H1 (cell line): ENCODE data around the gene INAFM2. TPM values are rescaled to one million over a fixed set of nuclear protein-coding genes. Genes with fewer than 3 reads are reported as not detected.

Experiments
- CTCF ChIP-seq, 3 experiments: IDR thresholded peaks; 1 replicate in 2 of 3; 2 replicates in 1 of 3; pipeline versions ENCODE4 v1.5.1 to v1.6.1; 2011; ENCODE audit warnings: low read length in 3 of 3, mild to moderate bottlenecking in 3 of 3, inconsistent platforms in 2 of 3, low read depth in 1 of 3, moderate library complexity in 1 of 3; ENCODE audit not compliant: insufficient read depth in 1 of 3; ENCODE audit errors: control extremely low read depth in 1 of 3
- KDM1A ChIP-seq: fragments of 200-600, 300-600 bp; sonication (generic); IDR thresholded peaks from 2 replicates; pipeline ENCODE4 v1.7.1; 2016; ENCODE audit warnings: mild to moderate bottlenecking, low read length, borderline replicate concordance
- PHF8 ChIP-seq: fragments of 200-600 bp; sonication (generic); conservative IDR thresholded peaks from 2 replicates; pipeline ENCODE4 v1.7.1; 2012; ENCODE audit warnings: low read depth, mild to moderate bottlenecking, inconsistent platforms, low read length, moderate library complexity
- SRF ChIP-seq: IDR thresholded peaks from 2 replicates; pipeline ENCODE4 v1.6.1; 2011; ENCODE audit warnings: mild to moderate bottlenecking, low read depth, low read length, moderate library complexity
- polyA plus RNA-seq, 7 experiments: library from polyadenylated mRNA; depleted of rRNA in 3 of 7; stranded (reverse) in 5 of 7; unstranded in 2 of 7; fragments of >200 nt in 5 of 7; fragments of 200-250 nt in 2 of 7; gene quantifications; 1 replicate in 5 of 7; 2 replicates in 1 of 7; 4 replicates in 1 of 7; pipeline versions ENCODE4 v1.2.1 to v1.2.3, GENCODE V29; 2011 to 2013; ENCODE audit warnings: missing spikeins in 2 of 7, mixed read lengths in 2 of 7
- total RNA-seq: library from RNA; stranded (reverse); fragmentation: NEBNext Ultra II Directional; extraction: Animal tissue kit (Norgen Biotek cat#: 25700); gene quantifications from 2 replicates; pipeline ENCODE4 v1.2.1, GENCODE V29; 2021

The INAFM2 gene
- total and polyA plus RNA-seq, 2 of the 8 experiments (the other 6 are each of a cell fraction or from before 2014, with no cell fraction given), result 15.3 to 35.1 TPM

- TF ChIP-seq CTCF (IDR thresholded peaks at IDR 0.05; ENCODE audit: control extremely low read depth in 1 of 3, insufficient read depth in 1 of 3, low read depth in 1 of 3, low read length in 3 of 3), result no peak
- TF ChIP-seq PHF8, result no peak
- no peak for TF ChIP-seq SRF
- no peak for TF ChIP-seq KDM1A
Observed at GRCh38 chr15:40278026-40278425, 45.5 kb upstream of the INAFM2 start (continued).
